Transverse colon (tissue), 4 donors: ENCODE results near the gene CKMT2. TPM values are rescaled to one million over a fixed set of nuclear protein-coding genes. Genes with fewer than 3 reads are reported as not detected.

Experiments used
- DNase-seq: peaks from one replicate; pipeline ENCODE4 v3.0.0-alpha.2; 2019
- H3K27ac ChIP-seq, 4 donors: fragments of 200-600 bp; sonication (generic); 2 replicates each; pipeline ENCODE4 v1.5.1; 2016 to 2018; ENCODE audit warnings: inconsistent platforms in 4 of 4
- H3K27me3 ChIP-seq: fragments of 200-600 bp; sonication (generic); 2 replicates; pipeline ENCODE4 v1.5.1; 2017; ENCODE audit warnings: inconsistent platforms
- H3K36me3 ChIP-seq, 4 donors: fragments of 200-600 bp; sonication (generic); 2 replicates each; pipeline ENCODE4 v1.5.1; 2017 to 2019; ENCODE audit warnings: inconsistent platforms in 4 of 4
- H3K4me1 ChIP-seq, 4 donors: fragments of 200-600 bp; sonication (generic); 2 replicates each; pipeline ENCODE4 v1.5.1; 2017 to 2020; ENCODE audit warnings: inconsistent platforms in 4 of 4
- H3K4me3 ChIP-seq, 4 donors: fragments of 200-600 bp; sonication (generic); 1 replicate in 1 of 4; 2 replicates in 3 of 4; pipeline versions ENCODE4 v1.5.1 to v1.6.1; 2017 to 2019; ENCODE audit warnings: inconsistent platforms in 4 of 4
- H3K9me3 ChIP-seq, 2 donors: fragments of 200-600 bp; sonication (generic); 2 replicates each; pipeline ENCODE4 v1.5.1; 2017 to 2019; ENCODE audit warnings: inconsistent platforms in 2 of 2
- CTCF ChIP-seq, 5 experiments: fragments of 200-600 bp in 3 of 5; fragments of 450-650 bp in 2 of 5; sonication (generic) in 3 of 5; IDR thresholded peaks; 1 replicate in 2 of 5; 2 replicates in 3 of 5; pipeline ENCODE4 v1.5.1; 2016 to 2017; ENCODE audit warnings: antibody characterized with exemption in 5 of 5, inconsistent platforms in 3 of 5, mild to moderate bottlenecking in 2 of 5, moderate library complexity in 1 of 5
- EP300 ChIP-seq: sonication (generic); formaldehyde crosslinking; IDR thresholded peaks from one replicate; pipeline ENCODE4 v1.6.1; 2017; ENCODE audit warnings: antibody characterized with exemption, low read depth
- POLR2A ChIP-seq: fragments of 450-650 bp; IDR thresholded peaks from one replicate; pipeline ENCODE4 v1.6.1; 2016; ENCODE audit warnings: antibody characterized with exemption, mild to moderate bottlenecking, moderate library complexity
- POLR2AphosphoS5 ChIP-seq, 3 donors: sonication (generic); formaldehyde crosslinking; IDR thresholded peaks; one replicate each; pipeline ENCODE4 v1.6.1; 2016; ENCODE audit warnings: antibody characterized with exemption in 3 of 3
- WGBS, 2 donors: methylation state at CpG; one replicate each; pipeline ENCODE4 v1.1.5; 2018; ENCODE audit warnings: low coverage in 1 of 2; 5-methylcytosine and 5-hydroxymethylcytosine counted together
- in situ Hi-C, 4 donors: fragments of 200-750 bp; cut with MboI; loops; one replicate each; pipeline versions ENCODE4 v1.15.0 to v1.15.1; 2017; ENCODE audit warnings: low sequenced_read_pairs in 3 of 4, low pct_ligation_motif_present in 1 of 4, low pct_unique_long_range_greater_than_20kb in 1 of 4
- intact Hi-C: fragments of 100-400 bp; cut with DNase I; formaldehyde crosslinking; loops from one replicate; pipeline ENCODE4 v1.15.1; 2023; ENCODE audit warnings: low total_unique reads
- total RNA-seq, 4 donors: library from RNA; depleted of rRNA; stranded (reverse); fragments of >200 nt; gene quantifications; one replicate each; pipeline ENCODE4 v1.1.0, GENCODE V29; 2016

CKMT2 gene
- total RNA-seq, 4 donors from 2014 or later, result 0.79 to 17.1 (median 5.1) TPM

DNA sequence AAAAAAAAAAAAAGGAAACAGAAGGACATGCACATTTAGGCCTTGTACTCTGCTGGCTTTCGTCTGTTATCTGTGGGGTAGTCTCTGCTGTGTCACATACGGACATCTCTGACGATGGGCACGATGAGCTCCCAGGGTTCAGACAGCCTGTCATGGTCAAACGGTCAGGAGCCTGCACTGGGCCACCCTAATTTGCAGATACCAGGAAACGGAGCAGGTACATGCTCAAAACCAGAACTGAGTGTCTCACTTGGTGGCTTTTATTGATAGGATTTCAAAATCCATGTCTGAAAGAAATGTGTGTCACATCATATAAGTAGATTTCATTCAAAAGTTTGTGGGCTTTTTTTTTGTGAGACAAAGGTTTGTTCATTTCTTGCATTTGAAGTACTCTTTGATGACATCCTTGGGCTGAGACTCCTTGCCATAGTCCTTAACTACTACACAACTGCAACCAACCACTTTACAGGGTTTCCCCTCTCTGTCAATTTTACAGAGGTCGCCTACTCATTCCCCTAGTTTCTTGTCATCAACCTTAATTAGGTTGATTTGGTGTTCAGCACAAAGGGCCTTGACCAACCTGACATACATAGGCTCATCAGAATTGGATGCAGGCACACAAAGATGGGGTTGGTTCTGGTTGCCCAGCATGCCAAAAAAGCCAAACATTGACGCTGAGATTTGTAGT lies 9.0 kb downstream of the CKMT2 start:
- H3K4me3 ChIP-seq, result no peak overlapping the region
- no peaks in the 10 kb centered on the region for H3K36me3 ChIP-seq
- in situ Hi-C loops, result no loop called here
- TF ChIP-seq EP300 (no peak), POLR2A (no peak)
- intact Hi-C loops, result no loop called here
- no peak overlapping the region for H3K27ac ChIP-seq
- no peak for DNase-seq
- 82 to 83% methylated on average over 7 to 8 of the region's 8 CpGs for WGBS, 2 donors
- H3K4me1 ChIP-seq, result no peaks in the 10 kb centered on the region
- H3K9me3 ChIP-seq, result no peaks in the 10 kb centered on the region
- no peaks in the 10 kb centered on the region for H3K27me3 ChIP-seq

DNA sequence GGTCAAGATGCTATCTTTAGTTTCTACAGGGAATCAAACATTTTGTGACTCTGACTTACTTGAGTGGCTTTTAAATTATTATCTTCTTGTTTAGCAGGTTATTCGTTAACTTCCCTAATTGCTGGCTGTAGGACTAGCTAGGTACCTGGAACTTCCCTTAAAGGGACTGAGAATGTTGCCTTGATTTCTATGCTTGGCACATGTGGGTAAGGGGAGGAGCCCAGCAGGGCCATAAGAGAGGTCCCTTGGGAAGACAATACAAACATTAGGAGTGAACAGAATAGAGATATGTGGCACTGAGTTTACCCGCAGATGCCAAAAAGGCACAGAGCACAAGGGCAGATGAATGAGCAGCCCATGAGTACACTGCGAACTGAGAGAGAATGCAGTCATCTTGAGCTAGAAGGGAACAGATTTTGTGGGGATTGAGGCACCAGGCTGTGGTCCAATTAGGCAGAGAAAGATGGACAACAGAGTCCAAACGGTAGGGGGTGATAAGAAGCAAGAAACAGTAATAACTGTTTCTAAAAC lies 9.8 kb downstream of the CKMT2 start:
- Histone ChIP-seq H3K27me3 (no peaks in the 10 kb centered on the region), H3K9me3 (no peaks in the 10 kb centered on the region), H3K27ac (no peak overlapping the region), H3K4me1 (no peaks in the 10 kb centered on the region), H3K4me3 (no peak overlapping the region), H3K36me3 (no peaks in the 10 kb centered on the region)
- 63 to 78% methylated on average over 4 of the region's 4 CpGs for WGBS, 2 donors
- in situ Hi-C loops, result no loop called here
- no peak for DNase-seq
- intact Hi-C loops, result no loop called here
- TF ChIP-seq POLR2A, result no peak
- TF ChIP-seq EP300, result no peak
- TF ChIP-seq POLR2AphosphoS5 (IDR thresholded peaks at IDR 0.05), result no peak
- TF ChIP-seq CTCF (IDR thresholded peaks at IDR 0.05), result no peak

DNA sequence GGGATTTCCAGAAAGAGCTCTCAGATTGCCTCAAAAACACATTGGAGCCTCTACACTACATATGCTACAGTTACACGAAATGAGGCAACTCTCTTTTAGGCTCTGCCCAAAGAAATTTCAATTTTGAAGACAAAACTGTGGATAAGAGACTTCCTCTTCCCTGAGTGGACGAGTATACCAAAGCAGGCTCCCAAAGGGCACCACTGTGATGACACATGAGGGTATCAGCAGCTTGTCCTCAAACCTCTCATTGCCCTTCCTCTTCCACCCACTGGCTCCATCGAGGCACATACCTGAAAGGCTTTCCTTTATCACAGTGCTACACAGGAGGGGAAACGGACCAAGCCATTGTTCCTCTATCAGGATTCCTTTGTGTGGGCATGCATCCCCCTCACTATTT lies 11.3 kb downstream of the CKMT2 start:
- intact Hi-C loops, result no loop called here
- Histone ChIP-seq H3K9me3 (no peaks in the 10 kb centered on the region), H3K4me3 (no peak overlapping the region), H3K4me1 (no peaks in the 10 kb centered on the region), H3K27me3 (no peaks in the 10 kb centered on the region), H3K27ac (no peak overlapping the region), H3K36me3 (no peaks in the 10 kb centered on the region)
- in situ Hi-C loops, result no loop called here
- 91 to 94% methylated on average over 3 to 4 of the region's 4 CpGs for WGBS, 2 donors
- TF ChIP-seq EP300, result no peak
- no peak for TF ChIP-seq POLR2A
- no peak for TF ChIP-seq CTCF (IDR thresholded peaks at IDR 0.05)
- no peak for TF ChIP-seq POLR2AphosphoS5 (IDR thresholded peaks at IDR 0.05)
- no peak for DNase-seq

DNA sequence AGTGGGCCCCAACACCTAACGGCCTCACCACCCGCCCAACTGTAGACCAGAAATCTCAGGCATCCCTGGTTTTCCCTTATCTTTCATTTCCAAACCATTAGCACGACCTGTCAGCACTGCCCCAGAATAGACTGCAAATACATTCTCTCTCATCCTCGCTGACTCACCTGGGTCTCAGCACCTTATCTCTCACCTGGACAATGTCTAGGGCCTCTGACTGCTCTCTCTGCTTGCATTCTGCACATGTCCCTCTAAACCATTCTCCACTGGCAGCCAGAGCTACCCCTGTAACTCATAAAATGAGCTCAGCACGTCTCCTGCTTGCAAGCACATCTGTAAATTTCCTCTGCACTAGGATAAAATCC lies 12.7 kb downstream of the CKMT2 start:
- H3K27ac ChIP-seq, result no peak overlapping the region
- no peak overlapping the region for H3K4me3 ChIP-seq
- no peaks in the 10 kb centered on the region for H3K36me3 ChIP-seq
- in situ Hi-C loops (no loop called here), intact Hi-C loops (no loop called here)
- WGBS, 2 donors, result 54 to 85% methylated on average over 3 to 5 of the region's 5 CpGs
- TF ChIP-seq EP300 (no peak), POLR2A (no peak), POLR2AphosphoS5 (IDR thresholded peaks at IDR 0.05) (no peak), CTCF (IDR thresholded peaks at IDR 0.05) (no peak)
- H3K27me3 ChIP-seq, result no peaks in the 10 kb centered on the region
- no peaks in the 10 kb centered on the region for H3K9me3 ChIP-seq
- no peak for DNase-seq
- H3K4me1 ChIP-seq, result no peaks in the 10 kb centered on the region

DNA sequence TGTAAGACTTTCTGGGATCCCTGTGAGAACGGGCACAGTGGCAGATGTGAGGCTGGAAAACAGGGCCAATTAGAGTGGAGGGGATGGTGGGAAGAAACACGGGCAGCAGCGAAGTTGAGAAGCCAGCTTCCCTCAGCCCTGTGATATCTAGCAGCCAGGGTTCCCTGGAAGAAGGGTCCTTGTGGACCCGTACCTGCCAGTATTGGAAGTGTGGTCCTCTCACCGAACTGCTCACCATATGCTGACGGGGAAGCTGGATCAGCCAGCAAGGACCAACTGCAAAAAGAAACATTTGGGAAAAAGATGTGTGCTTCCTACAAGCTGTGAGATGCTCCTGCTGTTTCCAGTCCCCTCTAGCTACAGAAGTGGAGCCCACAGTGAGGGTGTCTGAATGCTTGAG lies 13.6 kb downstream of the CKMT2 start:
- Histone ChIP-seq H3K27ac (no peak overlapping the region), H3K27me3 (no peaks in the 10 kb centered on the region), H3K4me3 (no peak overlapping the region), H3K4me1 (no peaks in the 10 kb centered on the region), H3K36me3 (no peaks in the 10 kb centered on the region), H3K9me3 (no peaks in the 10 kb centered on the region)
- 78% methylated on average over 6 of the region's 6 CpGs; no CpG with 5 or more reads in 1 of the 2 donors for WGBS, 2 donors
- TF ChIP-seq EP300, result no peak
- no peak for TF ChIP-seq POLR2AphosphoS5 (IDR thresholded peaks at IDR 0.05)
- TF ChIP-seq CTCF (IDR thresholded peaks at IDR 0.05), result no peak
- no peak for TF ChIP-seq POLR2A
- in situ Hi-C loops, result no loop called here
- DNase-seq, result no peak
- intact Hi-C loops, result no loop called here
